A549 (cell line): ENCODE measurements around the gene SERTAD1. TPM values are rescaled to one million over a fixed set of nuclear protein-coding genes. Genes with fewer than 3 reads are reported as not detected.
A peak's percentile ranks its signal among the peaks of the same experiment; 100 is the strongest.
"Not testable (repeated sequence)": the region's sequence is repeated elsewhere in the genome, so short reads cannot be mapped to it uniquely, and the experiment has no call there.

Source experiments
- ATAC-seq, 2 experiments: fragments of 200-7000 bp in 1 of 2; fragments of >200 bp in 1 of 2; cut with Nextera tagmentation in 1 of 2; cut with Tn5 transposase in 1 of 2; 3 replicates each; pipeline versions ENCODE4 v1.8.0 to v1.9.1; 2018 to 2020; ENCODE audit warnings: mild to moderate bottlenecking in 1 of 2, moderate library complexity in 1 of 2
- CTCF ChIA-PET: fragments of 300-600 bp; sonication (Branson Sonifier 250); formaldehyde crosslinking; extraction: SDS; loops from one replicate; lab custom pipeline; 2021; ENCODE audit warnings: antibody characterized with exemption, inconsistent platforms; lab: Yijun Ruan, JAX
- POLR2A ChIA-PET: fragments of 350-600 bp; formaldehyde crosslinking; extraction: SDS; loops from one replicate; lab custom pipeline; 2021; ENCODE audit warnings: antibody characterized with exemption, inconsistent platforms; lab: Yijun Ruan, JAX
- DNase-seq, 2 experiments: peaks; one replicate each; pipeline versions ENCODE4 v3.0.0 to v3.0.0-alpha.2; 2011 to 2016; ENCODE audit warnings: low read depth in 1 of 2, low spot score in 1 of 2
- FAIRE-seq: peaks from 2 replicates; lab custom pipeline; 2011; peaks lifted over from hg19 to GRCh38; lab: Jason Lieb, UNC
- H3K27ac ChIP-seq, 2 experiments: fragments of >200 bp; sonication (Bioruptor Twin); formaldehyde crosslinking; 3 replicates each; pipeline ENCODE4 v1.5.1; 2016 to 2017
- H3K4me1 ChIP-seq: fragments of >200 bp; sonication (Bioruptor Twin); formaldehyde crosslinking; 3 replicates; pipeline ENCODE4 v1.6.1; 2016
- H3K4me2 ChIP-seq: fragments of >200 bp; sonication (Bioruptor Twin); formaldehyde crosslinking; 3 replicates; pipeline ENCODE4 v1.6.1; 2016
- H3K4me3 ChIP-seq: fragments of >200 bp; sonication (Bioruptor Twin); formaldehyde crosslinking; 3 replicates; pipeline ENCODE4 v1.5.1; 2016
- H3K9me3 ChIP-seq: fragments of >200 bp; sonication (Bioruptor Twin); formaldehyde crosslinking; 3 replicates; pipeline ENCODE4 v1.6.1; 2016
- BCL3 ChIP-seq: fragments of >200 bp; sonication (Bioruptor Twin); formaldehyde crosslinking; IDR thresholded peaks from 3 replicates; pipeline ENCODE4 v1.6.1; 2016
- CBX8 ChIP-seq: fragments of 200-600 bp; sonication (generic); IDR thresholded peaks from 2 replicates; pipeline ENCODE4 v1.6.1; 2016
- CHD4 ChIP-seq: fragments of 200-600 bp; sonication (generic); IDR thresholded peaks from 2 replicates; pipeline ENCODE4 v1.6.1; 2016; ENCODE audit warnings: antibody characterized with exemption, mild to moderate bottlenecking, borderline replicate concordance
- E2F6 ChIP-seq: IDR thresholded peaks from 2 replicates; pipeline ENCODE4 v1.6.1; 2012; ENCODE audit warnings: low read depth, borderline replicate concordance
- ESRRA ChIP-seq: fragments of 150-350 bp; IDR thresholded peaks from 2 replicates; pipeline ENCODE4 v1.6.1; 2014; ENCODE audit warnings: mild to moderate bottlenecking, low read length, borderline replicate concordance
- FOSB ChIP-seq: fragments of 250-450 bp; sonication (Bioruptor Pico); IDR thresholded peaks from 2 replicates; pipeline ENCODE4 v1.5.0; 2020; ENCODE audit warnings: mild to moderate bottlenecking, moderate library complexity
- HDAC2 ChIP-seq: fragments of 200-600 bp; sonication (generic); IDR thresholded peaks from 2 replicates; pipeline ENCODE4 v1.6.1; 2016
- HOXA7 ChIP-seq: fragments of 250-450 bp; sonication (Bioruptor Pico); IDR thresholded peaks from 2 replicates; pipeline ENCODE4 v1.5.0; 2020; ENCODE audit warnings: mild to moderate bottlenecking, moderate library complexity
- HOXB13 ChIP-seq: fragments of 250-450 bp; sonication (Bioruptor Pico); IDR thresholded peaks from 2 replicates; pipeline ENCODE4 v1.5.0; 2020; ENCODE audit warnings: low read depth, mild to moderate bottlenecking, moderate library complexity
- HOXB5 ChIP-seq: fragments of 250-450 bp; sonication (Bioruptor Pico); IDR thresholded peaks from 2 replicates; pipeline ENCODE4 v1.5.0; 2020; ENCODE audit warnings: mild to moderate bottlenecking, moderate library complexity
- JUN ChIP-seq, 2 experiments: fragments of >200 bp; sonication (Bioruptor Twin); formaldehyde crosslinking; IDR thresholded peaks; 2 replicates in 1 of 2; 3 replicates in 1 of 2; pipeline ENCODE4 v1.6.1; 2016 to 2017
- KDM1A ChIP-seq: fragments of 200-600 bp; sonication (generic); IDR thresholded peaks from 2 replicates; pipeline ENCODE4 v1.6.1; 2016; ENCODE audit warnings: low read depth, mild to moderate bottlenecking
- MAZ ChIP-seq: fragments of 150-350 bp; IDR thresholded peaks from 2 replicates; pipeline ENCODE4 v1.6.1; 2014; ENCODE audit warnings: antibody characterized with exemption, low read depth, low read length, borderline replicate concordance
- MYC ChIP-seq: IDR thresholded peaks from 2 replicates; pipeline ENCODE4 v1.6.1; 2012; ENCODE audit warnings: mild to moderate bottlenecking, inconsistent platforms, low read length, improper control_type of control experiment, borderline replicate concordance
- NFE2L2 ChIP-seq: fragments of 150-350 bp; conservative IDR thresholded peaks from 2 replicates; pipeline ENCODE4 v1.6.1; 2014; ENCODE audit warnings: low read length
- POLR2A ChIP-seq: IDR thresholded peaks from 2 replicates; pipeline ENCODE4 v1.6.1; 2012; ENCODE audit warnings: mild to moderate bottlenecking, low read length
- RCOR1 ChIP-seq: fragments of 150-350 bp; IDR thresholded peaks from 2 replicates; pipeline ENCODE4 v1.6.1; 2014; ENCODE audit warnings: antibody characterized with exemption, low read length, low read depth
- RFX5 ChIP-seq: fragments of 450-650 bp; IDR thresholded peaks from 2 replicates; pipeline ENCODE4 v1.7.1; 2014; ENCODE audit warnings: antibody characterized with exemption, mild to moderate bottlenecking, moderate library complexity
- SMC3 ChIP-seq: fragments of >200 bp; sonication (Bioruptor Twin); formaldehyde crosslinking; IDR thresholded peaks from 3 replicates; pipeline ENCODE4 v1.6.1; 2018; ENCODE audit warnings: inconsistent platforms
- SREBF2 ChIP-seq: fragments of 450-650 bp; IDR thresholded peaks from 2 replicates; pipeline ENCODE4 v1.6.1; 2014; ENCODE audit warnings: mild to moderate bottlenecking, moderate library complexity
- WGBS: methylation state at CpG from one replicate; pipeline ENCODE4 v1.1.6; 2017; ENCODE audit errors: missing lambda C conversion rate; 5-methylcytosine and 5-hydroxymethylcytosine counted together
- polyA plus RNA-seq, 4 experiments: library from polyadenylated mRNA; depleted of rRNA in 3 of 4; stranded (reverse); fragments of >200 nt; fragmentation: RNase III in 1 of 4; extraction: RNeasy Plus Mini Kit Qiagen cat#74134 plus additional on column Dnase treatment in 1 of 4; gene quantifications; 2 replicates in 3 of 4; 3 replicates in 1 of 4; pipeline ENCODE4 v1.2.3, GENCODE V29; 2011 to 2017

The SERTAD1 gene
- polyA plus RNA-seq, 2 of the 4 experiments (the other 2 are of a cell fraction) = 10.7 to 13.6 TPM

GRCh38 chr19:40408598-40408925 is 17.2 kb downstream of the SERTAD1 start:
- DNase-seq, FAIRE-seq, H3K4me3 ChIP-seq, H3K9me3 ChIP-seq, H3K4me2 ChIP-seq, ATAC-seq, H3K27ac ChIP-seq: not testable (repeated sequence)
- H3K4me1 ChIP-seq = peaks cover 16% of the 10 kb centered on the region; the same call in 2 of the 3 replicates
- ChIA-PET CTCF (interaction anchor here (0.8 to 14.6 kb wide), 11 partner anchors 9 to 226 kb away, joined by 3 to 240 read pairs (median 5); partner anchors contain the start of genes PRX and SERTAD1), POLR2A (interaction anchor here (3.1 kb wide), 1 partner anchor 12 kb away, joined by 16 read pairs; no protein-coding TSS in a partner anchor)
- 75% methylated on average over 8 of the region's 8 CpGs for WGBS

- peaks cover 19% of the 10 kb centered on the region for H3K4me1 ChIP-seq
- H3K9me3 ChIP-seq = no peaks in the 10 kb centered on the region
- FAIRE-seq = no peak
- ChIA-PET POLR2A (interaction anchor here (0.6 to 3.1 kb wide), 3 partner anchors 13 to 37 kb away, joined by 3 to 16 read pairs (median 3); partner anchors contain the start of gene SERTAD1), CTCF (interaction anchor here (0.8 to 14.6 kb wide), 11 partner anchors 10 to 226 kb away, joined by 3 to 240 read pairs (median 5); partner anchors contain the start of genes PRX and SERTAD1)
- H3K27ac ChIP-seq = no peak overlapping the region
- ATAC-seq = no peak
- WGBS = 77% methylated on average over 22 of the region's 22 CpGs
- H3K4me3 ChIP-seq = no peak overlapping the region
- no peak overlapping the region for H3K4me2 ChIP-seq
- no peak for TF ChIP-seq MAZ
- no peak for TF ChIP-seq RFX5
- no peak for TF ChIP-seq BCL3
- no peak for TF ChIP-seq HOXB5
- no peak for TF ChIP-seq SREBF2
- TF ChIP-seq SMC3 = no peak
- no peak for DNase-seq
Observed at GRCh38 chr19:40407714-40408597, 17.8 kb downstream of the SERTAD1 start.

- peak overlapping the region; percentile 66 to 84 for H3K27ac ChIP-seq
- peak; percentile 83 for FAIRE-seq
- no peaks in the 10 kb centered on the region for H3K9me3 ChIP-seq
- TF ChIP-seq HOXB13 (0 out of 2 replicates have a peak, but pooled peaks have one; percentile 37), RFX5 (peak; percentile 39; the same call in 1 of the 2 replicates), HDAC2 (no peak), HOXB5 (peak; percentile 85), BCL3 (peak; percentile 48; the same call in 1 of the 3 replicates), POLR2A (peak; percentile 57), FOSB (0 out of 2 replicates have a peak, but pooled peaks have one; percentile 71), MYC (peak; percentile 46; the same call in 1 of the 2 replicates), JUN (IDR thresholded peaks at IDR 0.05) (peak in 1 of 2 experiments; percentile 30; a peak in 1 of 5 replicates), ESRRA (no peak), CBX8 (no peak), KDM1A (peak; percentile 95), HOXA7 (CRISPR knock-in tag) (peak; percentile 73; the same call in 1 of the 2 replicates), E2F6 (peak; percentile 91), CHD4 (peak; percentile 91), NFE2L2 (no peak), RCOR1 (peak; percentile 93; the same call in 1 of the 2 replicates)
- peak; percentile 83 to 92 for ATAC-seq
- POLR2A ChIA-PET = interaction anchor here (0.6 to 3.0 kb wide), 12 partner anchors 10 to 99 kb away, joined by 3 to 27 read pairs (median 6); partner anchors contain the start of genes BLVRB, C19orf47, PLD3 and PRX
- peak overlapping the region; percentile 85 for H3K4me2 ChIP-seq
- peak; percentile 98 to 100 for DNase-seq
- CTCF ChIA-PET = interaction anchor here (0.6 to 14.6 kb wide), 18 partner anchors 8 to 167 kb away, joined by 3 to 240 read pairs (median 4); partner anchors contain the start of genes PRX and SERTAD3
- H3K4me3 ChIP-seq = peak overlapping the region; percentile 61
- 2% methylated on average over 31 of the region's 41 CpGs for WGBS
- H3K4me1 ChIP-seq = peaks cover 10% of the 10 kb centered on the region
Observed at GRCh38 chr19:40403262-40403984, 22.4 kb downstream of the SERTAD1 start.
